Measurements from ENCODE around the gene WTIP.

Gene WTIP

GRCh38 chr19:34479396-34479795, 2.2 kb upstream of the WTIP start:
- DNase-seq = no peak

DNA sequence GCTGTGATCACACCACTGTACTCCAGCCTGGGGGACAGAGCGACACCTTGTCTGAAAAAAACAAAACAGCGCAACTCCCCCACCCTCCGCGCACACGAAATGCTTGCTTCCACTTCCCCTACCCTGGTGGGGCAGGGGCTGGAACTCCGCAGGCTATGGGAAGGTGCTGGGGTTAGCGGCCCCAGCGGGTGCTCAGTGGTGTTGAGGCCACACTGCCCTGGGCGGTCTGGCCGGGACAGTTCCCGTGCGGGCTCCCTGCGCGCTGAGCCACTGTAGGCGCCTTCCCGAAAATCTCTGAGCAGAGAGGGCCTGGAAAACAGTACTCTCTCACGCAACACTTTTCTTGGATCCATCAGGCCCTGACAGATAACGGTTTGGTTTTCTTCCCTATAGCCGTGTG, 1.1 kb upstream of the WTIP start:
- no peak for DNase-seq

GRCh38 chr19:34481861-34482379, 362 bp downstream of the WTIP start:
- DNase-seq = no peak

DNA sequence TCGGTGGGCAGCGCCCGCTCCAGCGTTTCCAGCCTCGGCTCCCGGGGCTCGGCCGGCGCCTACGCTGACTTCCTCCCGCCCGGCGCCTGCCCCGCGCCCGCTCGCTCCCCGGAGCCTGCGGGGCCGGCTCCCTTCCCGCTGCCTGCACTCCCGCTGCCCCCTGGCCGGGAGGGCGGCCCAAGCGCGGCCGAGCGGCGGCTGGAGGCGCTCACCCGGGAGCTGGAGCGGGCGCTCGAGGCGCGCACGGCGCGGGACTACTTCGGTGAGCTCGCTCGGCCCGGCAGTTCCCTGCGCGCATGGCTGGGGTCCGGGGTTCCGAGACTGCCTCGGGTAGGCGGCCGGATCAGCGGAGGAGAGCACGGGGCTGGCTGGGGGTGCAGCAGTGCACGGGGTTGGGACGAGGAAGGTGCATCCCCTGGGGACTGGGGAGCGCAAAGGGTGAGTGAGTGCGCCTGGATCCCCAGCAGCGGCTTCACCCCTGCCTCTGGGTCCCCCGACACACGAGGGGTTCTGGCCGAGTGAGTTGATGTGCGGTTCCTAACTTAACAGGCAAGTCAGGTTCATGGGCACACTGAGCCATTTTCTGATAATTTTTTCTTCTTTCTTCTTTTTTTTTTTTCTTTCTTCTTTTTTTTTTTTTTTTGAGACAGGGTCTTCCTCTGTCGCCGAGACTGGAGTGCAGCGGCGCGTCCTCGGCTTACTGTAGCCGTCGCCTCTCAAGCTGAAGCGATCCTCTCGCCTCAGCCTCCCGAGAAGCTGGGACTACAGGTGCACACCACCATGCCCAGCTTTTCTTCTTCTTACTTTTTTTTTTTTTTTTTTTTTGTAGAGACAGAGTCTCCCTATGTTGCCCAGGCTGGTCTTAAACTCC, 1.1 kb downstream of the WTIP start:
- peak; percentile 56 for DNase-seq

GRCh38 chr19:34484328-34484727, 2.8 kb downstream of the WTIP start:
- no peak for DNase-seq

DNA sequence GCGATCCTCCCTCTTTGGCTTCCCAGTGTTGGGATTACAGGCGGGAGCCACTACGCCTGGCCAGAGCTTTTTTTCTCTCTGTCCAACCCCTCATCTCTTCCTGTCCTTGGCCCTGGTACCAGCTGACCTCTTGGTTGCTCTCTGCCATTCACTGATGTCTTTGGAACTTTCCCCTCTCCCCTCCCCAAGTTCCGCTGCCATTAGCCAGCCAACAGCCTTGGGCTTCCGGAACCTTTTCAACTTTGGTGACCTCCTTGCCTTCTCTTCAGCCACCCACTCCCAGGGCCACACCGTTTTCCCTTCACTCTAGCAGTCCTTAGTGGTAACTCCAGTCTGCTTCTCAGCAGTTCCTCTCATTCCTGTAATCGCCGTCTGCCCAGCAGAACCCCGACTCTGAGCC, 4.3 kb downstream of the WTIP start:
- no peak for DNase-seq

GRCh38 chr19:34487651-34488051, 6.1 kb downstream of the WTIP start:
- no peak for DNase-seq

DNA sequence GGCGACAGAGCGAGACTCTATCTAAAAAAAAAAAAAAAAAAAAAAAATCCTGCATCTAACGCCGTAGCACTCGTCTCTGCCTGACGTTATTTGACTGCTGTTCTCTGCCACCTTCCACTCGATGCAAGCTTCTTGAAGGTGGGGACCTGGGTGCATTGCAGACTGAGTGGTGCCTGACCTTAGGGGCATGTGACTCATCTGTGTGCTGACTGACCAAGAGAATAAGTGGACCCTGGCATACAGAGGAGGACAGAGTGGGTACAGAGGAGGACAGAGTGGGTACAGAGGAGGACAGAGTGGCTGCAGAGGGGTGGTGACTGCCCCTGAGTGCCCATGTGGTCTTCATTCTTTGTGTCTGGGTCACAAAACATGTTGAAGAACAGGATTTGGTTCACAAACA, 7.6 kb downstream of the WTIP start:
- DNase-seq = no peak

DNA sequence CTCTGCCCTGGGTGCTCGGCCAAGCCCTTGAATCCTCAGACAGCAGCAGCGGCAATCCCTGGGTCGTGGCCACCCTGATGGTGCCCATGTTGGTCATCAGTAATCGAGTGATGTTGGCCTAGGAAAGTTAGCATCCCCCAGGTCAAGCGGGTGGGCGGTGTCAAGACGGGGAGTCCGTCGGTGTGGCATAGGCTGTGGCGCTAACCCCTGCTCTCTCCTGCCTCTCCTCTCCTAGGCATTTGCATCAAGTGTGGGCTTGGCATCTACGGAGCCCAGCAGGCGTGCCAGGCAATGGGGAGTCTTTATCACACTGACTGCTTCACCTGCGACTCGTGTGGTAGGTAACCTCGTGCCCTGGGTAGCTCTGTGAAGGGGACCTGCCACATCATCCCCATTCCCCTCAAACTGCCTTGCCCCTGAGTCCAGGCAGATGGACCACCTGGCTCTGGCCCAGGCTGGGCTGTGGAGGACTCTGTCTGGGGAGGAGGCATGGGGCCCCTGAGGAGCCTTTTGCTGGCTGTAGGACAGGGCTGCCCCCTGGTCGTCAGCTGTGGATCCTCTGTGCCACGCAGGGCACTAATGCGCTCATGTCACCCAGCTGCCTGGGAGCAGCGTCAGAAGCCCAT, 8.7 kb downstream of the WTIP start:
- no peak for DNase-seq

DNA sequence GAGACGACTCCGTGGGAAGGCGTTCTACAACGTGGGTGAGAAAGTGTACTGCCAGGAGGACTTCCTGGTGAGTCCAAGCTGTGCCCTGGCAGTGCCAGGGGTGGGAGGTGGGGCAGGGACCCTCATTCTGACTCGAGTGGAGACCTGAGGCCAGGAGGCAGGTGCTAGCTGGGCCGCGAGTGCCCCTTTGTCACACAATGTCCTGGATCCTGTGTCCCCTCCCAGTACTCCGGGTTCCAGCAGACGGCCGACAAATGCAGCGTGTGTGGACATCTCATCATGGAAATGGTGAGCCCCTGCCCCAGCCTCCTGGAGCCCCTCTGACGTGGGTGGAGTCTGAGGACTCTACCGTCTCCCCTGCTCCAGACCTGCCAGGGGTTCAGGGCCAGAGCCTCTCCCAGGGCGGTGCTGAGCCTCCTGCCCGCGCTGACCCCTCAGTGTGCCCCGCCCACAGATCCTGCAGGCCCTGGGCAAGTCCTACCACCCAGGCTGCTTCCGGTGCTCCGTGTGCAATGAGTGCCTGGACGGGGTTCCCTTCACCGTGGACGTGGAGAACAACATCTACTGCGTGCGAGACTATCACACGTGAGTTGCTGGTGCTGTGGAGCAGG, 11.6 kb downstream of the WTIP start:
- DNase-seq = no peak

GRCh38 chr19:34493649-34494044, 12.1 kb downstream of the WTIP start:
- DNase-seq = no peak

GRCh38 chr19:34494601-34495000, 13.0 kb downstream of the WTIP start:
- DNase-seq = no peak

- DNase-seq = no peak
These were observed 13.9 kb downstream of the WTIP start for GRCh38 chr19:34495416-34495815.

DNA sequence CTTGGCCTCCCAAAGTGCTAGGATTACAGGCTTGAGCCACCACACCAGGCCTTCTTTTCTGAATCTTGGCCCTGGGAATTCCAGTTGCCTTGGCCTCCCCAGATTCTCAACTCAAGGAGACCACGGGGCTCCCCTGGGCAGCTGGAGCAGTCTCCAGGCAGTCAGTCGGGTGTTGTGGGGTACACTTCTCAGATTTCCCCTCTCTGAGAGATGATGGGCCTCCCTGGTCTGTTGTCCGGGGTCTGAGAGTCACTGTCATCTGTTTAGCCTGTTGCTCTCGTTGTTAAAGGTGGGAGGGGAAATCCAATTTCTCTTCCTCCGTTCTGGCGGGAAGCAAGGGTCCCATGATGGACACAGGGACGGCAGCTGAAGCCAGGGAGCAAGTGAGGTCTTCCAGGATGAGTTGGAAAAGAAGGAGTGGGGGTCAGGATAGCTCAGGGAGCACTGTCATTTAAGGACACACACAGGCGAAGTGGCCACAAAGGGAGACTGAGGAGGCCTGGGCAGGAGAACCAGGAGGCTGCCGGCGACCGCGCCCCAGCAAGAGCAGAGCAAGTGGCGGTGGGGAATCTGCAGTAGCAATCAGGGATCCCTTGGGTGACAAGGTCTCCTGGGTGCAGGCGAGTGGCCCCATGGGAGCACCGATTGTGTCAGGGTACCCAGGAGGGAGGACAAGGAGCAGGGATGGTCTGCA, 15.7 kb downstream of the WTIP start:
- no peak for DNase-seq

DNA sequence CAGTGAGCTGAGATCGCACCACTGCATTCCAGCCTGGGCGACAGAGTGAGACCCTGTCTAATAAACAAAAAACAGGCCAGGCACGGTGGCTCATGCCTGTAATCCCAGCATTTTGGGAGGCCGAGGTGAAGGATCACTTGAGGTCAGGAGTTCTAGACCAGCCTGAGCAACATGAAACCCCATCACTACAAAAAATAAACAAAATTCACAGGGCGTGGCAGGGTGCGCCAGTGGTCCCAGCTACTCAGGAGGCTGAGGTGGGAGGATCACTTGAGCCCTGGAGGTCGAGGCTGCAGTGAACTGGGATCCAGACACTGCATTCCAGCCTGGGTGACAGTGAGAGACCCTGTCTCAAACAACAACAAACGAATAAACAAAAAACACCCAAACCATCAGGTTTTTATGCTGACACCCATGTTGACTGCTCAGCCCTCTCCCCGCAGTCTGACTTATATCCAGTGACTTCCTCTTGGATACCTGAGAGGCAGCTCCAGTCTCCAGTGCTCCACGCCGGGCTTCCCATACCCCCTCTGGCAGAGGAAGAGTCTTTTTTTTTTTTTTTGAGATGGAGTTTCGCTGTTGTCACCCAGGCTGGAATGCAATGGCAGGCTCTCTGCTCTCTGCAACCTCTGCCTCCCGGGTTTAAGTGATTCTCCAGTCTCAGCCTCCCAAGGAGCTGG, 17.7 kb downstream of the WTIP start:
- no peak for DNase-seq

DNA sequence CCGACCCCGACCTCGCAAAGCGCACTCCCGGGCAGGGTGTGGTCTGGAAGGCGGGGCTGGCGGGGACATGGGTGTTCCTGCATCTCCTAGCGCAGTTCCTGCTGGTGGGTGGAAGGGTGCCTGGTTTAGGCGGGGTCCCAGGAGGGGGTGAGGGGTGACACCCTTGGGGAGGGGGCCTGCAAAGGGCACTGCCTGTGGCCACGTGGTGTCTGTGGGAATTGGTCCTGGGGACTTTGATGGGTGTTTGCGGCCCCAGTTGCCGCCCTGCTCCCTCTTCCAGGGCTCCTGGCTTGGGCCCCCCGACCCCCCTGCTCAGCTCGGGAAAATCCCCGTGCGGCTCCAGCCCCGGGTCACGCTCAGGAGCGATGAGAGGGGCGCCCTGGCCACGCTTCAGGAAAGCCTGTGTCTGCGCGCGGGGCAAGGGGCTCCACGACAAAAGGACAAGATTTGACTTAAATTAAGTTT, 19.1 kb downstream of the WTIP start:
- peak; percentile 42 for DNase-seq

GRCh38 chr19:34501339-34502320, 20.1 kb downstream of the WTIP start:
- peak; percentile 94 for DNase-seq

DNA sequence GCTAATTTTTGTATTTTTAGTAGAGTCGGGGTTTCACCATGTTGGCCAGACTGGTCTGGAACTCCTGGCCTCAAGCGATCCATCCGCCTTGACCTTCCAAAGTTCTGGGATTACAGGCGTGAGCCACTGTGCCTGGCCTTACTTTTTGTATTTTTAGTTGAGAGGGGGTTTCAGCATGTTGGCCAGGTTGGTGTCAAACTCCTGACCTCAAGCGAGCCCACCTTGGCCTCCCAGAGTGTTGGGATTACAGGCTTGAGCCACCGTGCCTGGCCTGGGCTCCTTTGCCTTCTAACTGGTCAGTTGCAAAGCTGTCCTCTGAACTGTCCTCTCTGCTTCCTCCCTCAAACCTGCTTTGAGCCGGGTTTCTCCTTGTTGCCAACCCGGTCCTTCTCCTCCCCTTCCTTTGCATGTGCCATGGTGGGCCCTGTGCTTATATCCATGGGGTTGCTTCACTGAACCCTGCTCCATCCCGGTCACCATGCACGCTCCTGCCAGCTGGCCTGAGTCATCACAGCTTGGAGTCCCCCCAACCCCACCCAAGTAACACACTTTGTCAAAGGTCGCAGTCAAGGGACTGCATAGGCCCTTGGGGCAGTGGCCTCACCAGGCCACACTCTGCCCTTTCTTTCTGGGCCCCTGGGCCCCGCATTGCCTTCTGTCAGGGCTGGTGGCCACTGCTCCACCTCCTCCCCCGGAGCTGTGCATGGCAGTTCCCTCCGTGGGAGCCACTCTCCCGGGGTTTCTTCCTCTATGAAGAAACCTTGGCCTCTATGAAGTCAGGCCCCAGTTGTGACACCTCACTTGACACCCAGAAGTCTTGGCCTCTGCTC, 21.2 kb downstream of the WTIP start:
- no peak for DNase-seq

DNA sequence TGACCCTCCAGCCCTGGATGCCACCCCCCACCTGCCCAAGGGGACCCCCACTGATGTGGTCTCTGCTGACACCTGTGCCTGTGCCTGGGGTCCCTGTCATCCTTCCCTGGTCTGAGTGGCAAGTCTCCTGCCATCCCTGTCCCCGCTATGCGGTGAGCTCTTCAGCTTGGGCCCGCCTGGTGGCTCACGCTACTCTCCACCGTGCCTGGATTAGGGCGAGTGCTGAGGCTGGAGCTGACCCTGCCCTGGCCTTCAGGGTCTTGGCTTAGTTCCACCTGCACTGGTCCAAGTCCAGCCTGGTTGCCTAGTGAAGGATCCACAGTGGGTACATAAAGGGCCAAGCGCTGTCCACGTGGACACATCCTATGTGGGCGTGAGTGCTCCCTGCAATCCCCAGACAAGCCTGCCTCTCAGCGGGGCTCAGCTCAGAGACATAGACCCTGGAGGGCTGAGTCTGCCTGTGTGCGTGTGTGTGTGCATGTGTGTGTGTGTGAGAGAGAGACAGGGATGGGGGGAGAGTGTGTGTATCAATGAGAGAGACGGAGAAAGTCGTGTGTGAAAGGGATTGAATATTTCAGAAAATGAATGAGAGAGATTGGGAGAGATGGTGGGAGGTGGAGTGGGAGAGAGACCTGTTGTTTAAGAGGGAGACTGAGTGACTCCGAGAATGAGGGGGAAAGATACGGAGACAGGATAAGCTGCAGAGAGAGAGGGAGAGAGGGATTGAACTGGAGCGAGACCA, 22.1 kb downstream of the WTIP start:
- DNase-seq = no peak

Measured in right hindlimb (tissue), 1 donor.